HG03521 (cell line): ENCODE data around the gene RAD9B.
A peak's percentile ranks its signal among the peaks of the same experiment; 100 is the strongest.
"Not testable (repeated sequence)": the region's sequence is repeated elsewhere in the genome, so short reads cannot be mapped to it uniquely, and the experiment has no call there.

Experiments
- ATAC-seq: cut with Tn5 transposase; IDR thresholded peaks from one replicate; pipeline ENCODE4 v1.9.1; 2021; ENCODE audit warnings: mild to moderate bottlenecking, moderate library complexity; ENCODE audit not compliant: unreplicated experiment

RAD9B gene

DNA sequence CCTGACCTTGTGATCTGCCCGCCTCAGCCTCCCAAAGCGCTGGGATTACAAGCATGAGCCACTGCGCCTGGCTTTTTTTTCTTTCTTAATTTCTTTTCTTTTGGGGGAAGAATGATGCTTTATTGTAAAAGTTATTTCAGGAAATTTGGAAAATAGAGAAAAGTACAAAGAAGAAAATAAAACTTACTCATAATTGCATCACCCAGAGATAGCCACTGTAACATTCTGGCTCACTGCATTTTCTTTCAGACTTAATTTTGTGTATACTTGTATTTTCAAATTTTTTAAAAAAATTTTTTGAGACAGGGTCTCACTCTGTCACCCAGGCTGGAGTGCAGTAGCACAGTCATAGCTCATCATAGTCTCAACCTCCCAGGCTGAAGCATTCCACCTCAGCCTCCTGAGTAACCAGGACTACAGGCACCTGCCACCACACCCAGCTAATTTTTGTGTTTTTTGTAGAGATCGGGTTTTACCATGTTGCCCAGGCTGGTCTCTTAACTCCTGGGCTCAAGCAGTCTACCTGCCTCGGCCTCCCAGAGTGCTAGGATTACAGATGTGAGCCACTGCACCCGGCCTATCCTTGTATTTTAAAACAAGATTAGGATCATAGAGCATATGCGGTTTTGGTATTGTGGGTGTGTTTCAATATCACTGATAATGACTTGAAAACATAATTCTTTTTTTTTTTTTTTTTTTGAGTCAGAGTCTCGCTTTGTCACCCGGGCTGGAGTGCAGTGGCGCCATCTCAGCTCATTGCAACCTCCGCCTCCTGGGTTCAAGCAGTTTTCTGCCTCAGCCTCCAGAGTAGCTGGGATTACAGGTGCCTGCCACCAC is 19.0 kb downstream of the RAD9B start:
- ATAC-seq = not testable (repeated sequence)

DNA sequence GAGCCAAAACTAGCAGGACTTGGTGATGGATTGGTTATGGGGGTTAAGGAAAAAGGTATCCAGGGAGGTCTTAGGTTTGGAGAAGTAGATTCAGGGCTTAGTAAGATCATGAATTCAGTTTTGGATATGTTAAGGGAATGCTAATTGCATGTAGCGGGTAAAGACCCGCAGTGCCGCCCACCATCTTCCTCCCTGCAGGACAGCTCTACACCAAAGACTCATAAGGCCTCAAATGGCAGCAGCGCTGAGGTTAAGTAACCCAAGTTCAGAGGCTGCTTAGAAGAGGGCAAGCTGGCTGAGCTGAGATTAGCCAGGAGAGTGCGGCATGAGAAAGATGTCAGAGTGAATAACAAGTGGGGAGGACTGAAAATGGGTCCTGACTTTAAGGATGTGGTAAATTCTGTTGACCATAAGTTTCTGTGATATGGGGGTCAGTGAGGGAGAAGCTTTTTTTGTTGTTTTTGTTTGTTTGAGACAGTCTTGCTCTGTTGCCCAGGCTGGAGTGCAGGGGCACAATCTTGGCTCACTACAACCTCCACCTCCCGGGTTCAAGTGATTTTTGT is 26.2 kb downstream of the RAD9B start:
- no peak for ATAC-seq

- no peak for ATAC-seq
These were observed 28.4 kb downstream of the RAD9B start for GRCh38 chr12:110530511-110530910.

DNA sequence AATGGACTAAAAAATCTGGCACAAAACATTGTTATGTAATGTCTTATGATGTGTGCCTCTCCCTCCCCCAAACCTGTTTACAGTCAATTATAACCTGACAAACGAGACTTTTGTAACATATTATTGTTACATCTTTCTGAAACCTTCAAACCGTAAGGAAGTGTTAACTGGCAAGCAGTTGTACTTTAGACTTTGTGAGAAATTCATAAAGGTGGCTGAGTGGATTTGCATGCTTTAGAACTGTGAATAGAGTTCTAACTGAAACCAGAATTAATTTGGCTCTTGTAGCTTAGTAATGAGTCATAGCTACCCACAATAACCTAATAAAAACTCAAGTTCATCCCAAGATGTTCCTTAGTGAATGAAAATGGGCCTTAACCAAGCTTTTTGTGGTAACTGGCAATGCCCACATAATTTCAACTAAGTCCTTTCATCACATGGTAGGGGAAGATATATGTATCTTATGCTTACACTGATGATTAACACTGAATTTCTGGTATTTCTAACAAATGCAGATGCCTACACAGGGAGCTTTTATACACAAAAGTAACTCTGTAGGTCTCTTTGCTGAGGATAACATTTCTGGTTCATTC is 29.7 kb downstream of the RAD9B start:
- peak; percentile 66 for ATAC-seq

DNA sequence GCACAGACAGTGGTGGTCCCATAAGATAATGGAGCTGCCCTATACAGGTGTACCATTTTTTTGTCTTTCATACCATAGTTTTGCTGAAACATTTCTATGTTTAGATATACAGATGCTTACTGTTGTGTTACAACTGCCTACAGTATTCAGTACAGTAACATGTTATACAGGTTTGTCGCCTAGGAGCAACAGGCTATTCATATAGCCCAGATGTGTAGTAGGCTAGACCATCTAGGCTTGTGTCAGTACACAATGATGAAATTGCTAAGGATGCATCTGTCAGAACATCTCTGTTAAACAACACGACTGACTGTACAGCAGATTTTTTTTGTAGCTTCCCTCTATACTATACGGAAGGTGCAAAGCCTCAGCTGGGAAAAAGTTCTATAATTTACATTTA is 30.5 kb downstream of the RAD9B start:
- no peak for ATAC-seq

- ATAC-seq = no peak
These were observed 31.5 kb downstream of the RAD9B start for GRCh38 chr12:110533607-110534006.

DNA sequence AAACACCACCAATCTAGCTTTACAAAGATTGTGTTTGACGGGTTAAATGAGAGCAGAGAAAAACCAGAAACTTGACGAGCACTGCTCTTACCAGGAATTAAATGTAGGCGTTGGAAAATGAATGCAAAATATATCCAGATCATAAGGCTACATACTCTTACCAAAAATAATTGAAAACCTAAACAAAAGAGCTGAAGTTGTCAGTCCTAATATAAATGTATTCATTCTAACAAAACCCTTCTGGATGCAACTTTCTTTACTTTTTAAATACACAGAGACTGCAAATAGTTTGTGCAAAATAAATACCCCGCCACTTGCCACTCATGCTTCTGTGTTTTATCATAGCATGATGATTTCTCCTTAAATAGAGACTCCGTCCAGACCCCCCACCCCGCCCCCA is 32.7 kb downstream of the RAD9B start:
- ATAC-seq = no peak

- no peak for ATAC-seq
These were observed 34.9 kb downstream of the RAD9B start for GRCh38 chr12:110536834-110537604.

- no peak for ATAC-seq
These were observed 35.7 kb downstream of the RAD9B start for GRCh38 chr12:110537605-110538409.

DNA sequence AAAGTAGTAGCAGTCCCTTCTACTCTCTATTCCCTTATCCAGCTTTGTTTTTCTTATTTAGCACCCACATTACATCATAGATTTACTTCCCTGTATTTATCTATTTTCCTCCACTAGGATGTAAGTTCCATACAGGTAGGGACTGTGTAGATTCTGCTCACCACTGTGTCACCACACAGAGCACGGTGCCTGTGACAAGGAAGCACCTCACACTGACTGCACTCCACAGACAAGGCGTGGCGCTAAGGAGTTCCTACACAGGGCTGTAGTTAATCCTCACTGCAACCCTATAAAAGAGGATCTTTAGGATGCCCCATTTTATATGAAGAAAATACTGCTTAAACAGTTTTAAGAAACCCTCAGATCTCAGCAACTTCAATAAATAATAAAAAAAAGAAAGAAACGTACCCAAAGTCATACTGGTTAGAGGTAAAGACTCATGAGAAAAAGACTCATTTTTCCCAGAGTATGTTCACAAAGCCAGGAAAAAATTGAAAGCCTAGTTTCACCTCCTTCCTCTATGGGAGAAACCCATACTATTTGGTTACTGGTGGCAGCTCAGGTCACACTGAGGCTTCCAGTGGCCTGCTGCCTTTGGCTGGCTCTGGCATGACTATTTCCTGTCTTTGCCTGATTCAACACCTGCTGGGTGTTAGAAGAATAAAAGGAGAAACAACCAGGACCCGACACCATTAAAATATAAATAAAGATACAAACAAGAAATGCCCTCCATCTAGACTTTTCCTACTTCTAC is 36.9 kb downstream of the RAD9B start:
- no peak for ATAC-seq

DNA sequence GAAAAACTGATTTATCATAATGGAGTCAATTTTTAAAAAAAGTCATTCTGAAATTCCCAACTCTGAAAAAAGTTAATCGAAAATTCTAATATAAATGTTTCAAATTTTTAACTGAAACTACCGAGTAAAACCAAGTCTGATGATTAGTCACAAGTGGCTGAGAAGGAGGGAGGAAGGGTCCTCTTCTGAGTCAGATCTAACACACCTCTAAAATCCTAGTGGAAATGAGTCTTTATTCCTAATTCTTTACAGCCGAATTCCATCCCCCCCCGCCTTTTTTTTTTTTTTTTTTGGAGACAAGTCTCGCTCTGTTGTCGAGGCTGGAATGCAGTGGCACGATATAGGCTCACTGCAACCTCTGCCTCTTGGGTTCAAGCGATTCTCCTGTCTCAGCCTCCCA is 37.9 kb downstream of the RAD9B start:
- ATAC-seq = no peak

- no peak for ATAC-seq
These were observed 41.3 kb downstream of the RAD9B start for GRCh38 chr12:110543252-110543959.

DNA sequence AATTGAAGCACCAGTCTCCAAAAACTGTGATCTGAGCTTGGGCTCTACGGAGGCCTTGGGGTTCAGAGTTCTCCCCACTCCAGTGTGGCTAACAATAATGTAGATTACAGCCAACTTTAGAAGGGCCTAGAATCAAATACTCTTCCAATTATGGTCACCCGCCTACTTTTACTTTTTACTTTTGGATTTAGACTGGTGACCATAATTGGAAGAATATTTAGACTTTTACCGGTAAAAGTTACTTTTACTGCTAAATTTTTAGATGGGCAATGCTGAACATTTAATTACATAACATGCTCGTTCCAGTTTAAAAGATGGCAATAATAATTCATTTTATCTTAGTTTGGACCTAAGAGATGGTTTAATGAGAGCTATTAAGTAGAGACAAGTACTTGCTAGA is 41.8 kb downstream of the RAD9B start:
- no peak for ATAC-seq

DNA sequence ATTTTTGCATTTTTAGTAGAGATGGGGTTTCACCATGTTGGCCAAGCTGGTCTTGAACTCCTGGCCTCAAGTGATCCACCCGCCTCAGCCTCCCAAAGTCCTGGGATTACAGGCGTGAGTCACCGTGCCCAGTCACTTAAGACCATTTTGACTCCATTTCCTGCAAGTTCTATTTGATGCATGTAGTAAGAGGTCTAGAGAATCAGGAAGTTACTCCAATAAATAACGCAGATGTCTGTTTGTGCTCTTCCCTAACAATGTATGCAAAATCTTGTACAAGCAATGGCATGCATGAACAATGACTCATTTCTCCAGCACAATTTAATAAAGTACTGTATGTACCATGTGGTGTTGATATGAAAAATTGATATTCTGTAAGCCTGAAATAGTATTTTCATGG is 43.1 kb downstream of the RAD9B start:
- ATAC-seq = not testable (repeated sequence)

DNA sequence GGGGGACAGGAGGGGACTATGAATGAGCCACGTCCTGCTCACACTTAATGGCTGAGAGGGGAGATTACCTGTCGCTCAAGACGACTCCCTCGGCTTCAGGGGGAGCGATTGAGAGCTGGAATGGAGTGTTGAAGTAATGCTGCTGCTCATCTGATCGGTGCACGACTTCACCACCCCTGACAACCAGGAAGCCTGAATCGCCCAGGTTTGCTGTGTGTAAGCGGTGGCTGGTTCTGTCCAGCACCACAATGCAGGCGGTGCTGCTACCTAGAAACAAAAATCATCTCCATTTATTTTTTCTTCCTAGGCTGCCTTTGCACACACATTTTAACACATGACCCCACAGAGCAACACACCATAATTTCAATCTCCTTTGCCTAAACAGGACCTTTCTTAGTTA is 43.7 kb downstream of the RAD9B start:
- ATAC-seq = no peak

- no peak for ATAC-seq
These were observed 44.2 kb downstream of the RAD9B start for GRCh38 chr12:110546339-110546738.

- ATAC-seq = no peak
These were observed 45.0 kb downstream of the RAD9B start for GRCh38 chr12:110547090-110547489.

DNA sequence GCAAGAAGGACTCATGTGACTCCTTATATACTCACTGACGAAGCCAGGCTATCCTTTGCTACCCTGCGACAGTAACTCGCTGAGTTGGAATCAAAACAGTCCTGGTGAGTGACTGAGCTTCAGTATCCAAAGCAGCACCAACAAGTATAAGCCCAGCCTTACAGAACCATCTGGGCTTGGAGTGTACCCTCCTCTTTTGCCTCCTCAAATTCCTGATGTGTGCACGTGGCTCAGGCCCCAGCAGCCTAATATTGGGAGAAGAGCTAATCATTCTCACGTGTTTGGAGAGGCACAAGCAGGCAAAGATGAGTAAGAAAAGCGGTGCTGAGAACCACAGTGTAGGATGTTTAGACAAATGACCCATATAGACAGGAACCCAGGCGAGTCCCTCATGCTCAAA is 46.5 kb downstream of the RAD9B start:
- no peak for ATAC-seq

DNA sequence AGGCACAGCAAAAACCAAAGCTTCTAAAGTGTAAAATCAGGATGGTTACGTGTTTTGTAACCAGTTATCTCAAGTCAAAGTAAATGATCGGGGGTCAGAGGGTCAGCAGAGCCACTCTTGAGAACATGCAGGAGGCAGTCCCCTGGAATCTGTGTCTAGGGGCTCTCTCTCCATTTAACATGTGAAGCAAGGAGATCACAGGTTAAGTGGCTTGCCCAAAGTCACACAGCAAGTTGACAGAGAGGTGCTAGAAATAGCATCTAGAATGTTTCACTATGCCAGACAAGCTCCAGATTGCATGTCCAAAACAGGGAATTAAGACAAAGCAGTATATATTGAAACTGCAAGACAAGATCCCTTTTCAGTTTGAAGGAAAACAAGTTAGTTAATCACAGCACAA is 47.6 kb downstream of the RAD9B start:
- no peak for ATAC-seq
